HG03432 (cell line): ENCODE measurements around the gene CTNNA3.

ENCODE experiments used
- ATAC-seq: cut with Tn5 transposase; IDR thresholded peaks from one replicate; pipeline ENCODE4 v1.9.1; 2021; ENCODE audit warnings: mild to moderate bottlenecking, moderate library complexity; ENCODE audit not compliant: unreplicated experiment

The CTNNA3 gene

DNA sequence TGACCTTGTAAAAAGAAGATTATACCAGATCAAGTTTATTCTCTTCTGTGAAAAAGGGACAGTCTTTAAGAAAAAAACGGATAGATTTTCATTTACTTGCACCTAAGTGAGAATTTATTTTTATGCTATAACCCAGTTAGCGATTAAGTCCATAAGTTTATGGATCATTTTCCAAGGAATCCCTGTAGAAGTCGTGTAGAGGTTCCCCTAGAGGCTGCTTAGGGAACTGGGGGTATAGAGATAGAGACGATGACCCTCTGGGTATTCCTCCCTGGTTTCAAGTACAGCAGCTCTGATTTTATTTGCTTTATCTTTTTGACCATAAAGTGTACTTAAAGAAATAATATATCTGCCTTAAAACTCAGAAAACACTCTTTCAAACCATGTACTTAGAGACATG, 1418.5 kb downstream of the CTNNA3 start:
- no peak for ATAC-seq

DNA sequence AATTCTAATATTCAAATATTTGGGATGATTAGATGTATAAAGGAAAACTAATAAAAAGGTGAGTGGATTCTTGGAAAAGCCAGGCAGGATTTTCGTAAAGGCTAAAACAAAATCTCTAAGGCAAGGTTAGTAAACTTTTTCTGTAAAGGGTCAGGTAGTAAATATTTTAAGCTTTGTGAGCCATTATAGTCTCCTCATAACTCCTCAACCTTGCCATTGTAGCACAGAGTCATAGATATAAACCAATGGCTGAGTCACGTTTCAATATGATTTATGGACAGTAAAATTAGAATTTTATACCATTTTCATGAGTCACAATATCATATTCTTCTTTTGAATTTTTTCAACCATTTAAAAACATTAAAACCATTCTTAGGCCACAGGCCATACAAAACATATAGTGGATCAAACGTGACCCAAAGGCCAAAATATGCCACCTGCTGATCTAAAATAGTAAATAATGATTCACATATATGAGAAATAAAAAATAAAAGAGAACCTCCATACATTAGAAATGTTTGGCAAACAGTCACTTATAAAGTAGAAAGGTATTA, 1422.0 kb downstream of the CTNNA3 start:
- ATAC-seq: no peak

DNA sequence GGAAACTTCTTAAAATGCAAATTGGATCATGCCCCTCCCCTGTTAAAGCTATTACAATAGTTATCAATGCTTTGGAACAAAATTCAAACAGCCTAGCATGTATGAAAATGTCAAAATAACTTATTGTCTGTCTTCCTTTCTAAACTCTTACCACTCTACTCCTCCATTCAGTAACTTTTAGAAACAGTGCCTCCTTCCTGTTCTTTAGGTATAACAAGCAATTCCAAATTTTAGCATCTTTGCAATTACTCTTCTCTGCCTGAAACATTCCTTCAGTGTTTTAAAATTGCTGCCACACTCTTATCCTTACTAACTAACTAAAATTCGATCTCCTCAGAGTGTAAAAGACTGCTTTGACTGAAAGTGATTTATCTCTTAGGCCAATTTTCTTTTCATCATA, 1430.6 kb downstream of the CTNNA3 start:
- ATAC-seq: no peak

- peak; percentile 58 for ATAC-seq
Observed at GRCh38 chr10:66259836-66260235, 1436.2 kb downstream of the CTNNA3 start.

- ATAC-seq: no peak
Observed at GRCh38 chr10:66258693-66259092, 1437.3 kb downstream of the CTNNA3 start.

DNA sequence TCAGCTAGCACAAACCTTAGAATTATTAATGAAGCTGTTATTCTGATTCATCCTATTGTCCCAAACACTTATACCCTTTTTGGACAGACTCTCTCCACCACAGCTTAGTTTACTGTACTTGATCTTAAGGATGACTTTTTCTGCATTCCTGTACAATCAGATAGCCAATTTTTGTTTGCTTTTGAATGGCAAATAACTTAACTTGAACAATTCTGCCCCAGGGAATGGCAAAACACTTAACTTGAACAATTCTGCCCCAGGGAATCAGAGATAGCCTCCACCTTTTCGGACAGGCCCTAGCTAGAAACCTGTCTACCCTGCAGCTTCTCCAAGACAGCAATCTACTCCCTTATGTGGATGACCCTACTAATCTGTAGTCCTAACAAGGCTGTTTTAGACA, 1438.2 kb downstream of the CTNNA3 start:
- no peak for ATAC-seq

GRCh38 chr10:66252986-66253385, 1443.0 kb downstream of the CTNNA3 start:
- ATAC-seq: no peak

DNA sequence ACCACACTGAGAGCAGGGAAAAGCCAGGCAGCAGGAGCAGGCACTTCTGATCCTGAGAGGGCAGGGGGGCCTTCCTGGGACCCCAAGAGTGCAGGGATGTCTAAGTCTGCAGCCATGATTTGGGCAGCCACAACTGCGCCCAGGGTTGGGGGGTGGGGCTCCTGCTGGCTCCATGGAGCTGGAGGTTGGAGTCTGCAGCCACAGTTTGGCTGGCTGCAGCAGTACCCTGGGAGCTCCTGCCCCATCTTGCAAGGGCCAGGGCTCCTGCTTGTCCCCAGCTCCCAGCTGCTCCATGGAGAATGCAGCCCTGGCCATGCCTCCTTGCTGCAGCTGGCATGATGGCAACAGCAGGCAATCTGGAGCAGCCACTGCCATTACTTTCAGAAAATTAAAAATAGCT, 1449.8 kb downstream of the CTNNA3 start:
- ATAC-seq: no peak

GRCh38 chr10:66244953-66245352, 1451.0 kb downstream of the CTNNA3 start:
- ATAC-seq: no peak

DNA sequence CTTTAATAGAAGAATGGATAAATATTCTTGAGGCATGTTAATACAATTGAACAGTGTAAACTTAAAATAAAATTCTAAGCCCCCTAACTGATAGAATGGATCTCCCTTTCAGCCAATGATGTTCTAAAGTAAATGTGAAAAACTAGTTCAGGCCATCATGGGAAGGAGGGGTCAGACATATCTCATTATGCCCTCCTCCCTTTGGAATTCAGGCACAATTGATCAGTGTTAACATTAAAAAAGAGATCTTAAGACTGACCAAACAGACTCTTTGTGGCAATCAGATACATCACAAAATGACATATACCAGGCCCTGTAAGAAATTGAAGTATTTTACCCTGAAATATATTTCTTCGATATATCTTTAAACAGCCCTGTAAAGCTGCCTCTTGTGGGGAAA, 1453.1 kb downstream of the CTNNA3 start:
- ATAC-seq: no peak

DNA sequence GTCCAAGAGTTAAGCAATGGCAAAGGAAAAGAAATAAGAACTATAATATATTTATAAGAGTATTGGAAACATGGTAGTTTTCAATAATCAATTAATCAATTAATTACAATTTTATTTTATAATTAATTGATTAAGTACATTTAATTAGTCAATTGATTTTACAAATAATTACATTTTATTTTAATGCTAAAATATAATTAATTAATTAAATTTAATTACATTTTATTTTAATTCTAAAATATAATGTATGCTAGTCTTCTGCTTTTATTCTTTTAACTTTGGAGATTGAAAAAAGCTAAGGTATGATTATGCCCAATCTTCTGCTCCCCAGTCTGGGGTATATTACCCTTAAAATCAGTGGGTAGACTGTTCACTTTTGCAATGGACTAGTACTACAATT, 1456.9 kb downstream of the CTNNA3 start:
- ATAC-seq: no peak

DNA sequence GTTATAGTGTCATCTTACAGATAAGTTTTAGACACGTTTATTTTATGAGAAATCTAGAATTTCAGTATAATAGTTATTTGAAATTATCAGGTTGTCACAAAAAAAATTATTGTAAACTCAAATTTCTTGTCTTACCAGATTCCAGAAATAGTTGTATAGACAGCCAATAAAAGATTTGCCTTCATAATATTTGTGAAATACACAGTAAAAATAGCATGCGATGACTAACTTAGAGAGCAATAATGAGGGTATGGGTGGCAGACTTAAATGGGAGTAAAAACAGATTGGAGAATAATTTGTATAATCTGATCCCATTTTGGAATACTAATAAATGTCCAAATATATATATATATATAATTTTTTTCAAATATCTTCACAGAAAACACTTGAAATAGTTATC, 1457.7 kb downstream of the CTNNA3 start:
- ATAC-seq: no peak

DNA sequence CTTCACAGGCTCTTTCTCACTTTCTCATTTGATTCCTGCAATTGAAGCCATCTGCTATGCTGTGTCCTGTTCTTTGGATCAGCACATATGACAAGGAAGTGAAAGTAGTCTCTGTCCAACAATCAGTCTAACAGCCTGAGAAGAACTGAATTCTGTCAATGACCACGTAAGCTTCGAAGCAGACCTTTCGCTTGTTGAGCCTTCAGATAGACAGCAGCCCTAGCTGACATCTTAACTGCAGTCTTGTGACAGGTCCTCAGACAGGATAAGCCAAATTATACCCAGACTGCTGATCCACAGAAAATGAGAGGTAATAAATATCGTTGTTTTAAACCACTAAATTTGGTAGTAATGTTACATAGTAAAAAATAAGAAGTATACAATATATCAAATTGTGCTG, 1461.1 kb downstream of the CTNNA3 start:
- no peak for ATAC-seq

GRCh38 chr10:66228887-66229286, 1467.1 kb downstream of the CTNNA3 start:
- ATAC-seq: no peak

DNA sequence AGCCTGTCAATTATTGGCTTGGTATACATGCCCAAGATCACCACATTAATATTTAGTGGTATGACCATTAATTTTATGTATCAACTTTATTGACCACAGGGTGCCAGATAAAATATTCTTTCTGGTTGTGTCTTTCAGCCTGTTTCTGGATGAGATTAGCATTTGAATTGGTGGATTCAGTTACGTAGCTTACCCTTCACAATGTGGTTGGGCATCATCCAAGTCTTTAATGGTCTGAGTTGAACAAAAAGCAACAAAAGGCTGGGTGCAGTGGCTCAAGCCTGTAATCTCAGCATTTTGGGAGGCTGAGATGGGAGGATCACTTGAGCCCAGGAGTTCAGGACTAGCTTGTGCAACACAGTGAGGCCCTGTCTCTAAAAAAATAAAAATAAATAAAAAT, 1472.3 kb downstream of the CTNNA3 start:
- no peak for ATAC-seq

- ATAC-seq: no peak
Observed at GRCh38 chr10:66222462-66223046, 1473.4 kb downstream of the CTNNA3 start.

DNA sequence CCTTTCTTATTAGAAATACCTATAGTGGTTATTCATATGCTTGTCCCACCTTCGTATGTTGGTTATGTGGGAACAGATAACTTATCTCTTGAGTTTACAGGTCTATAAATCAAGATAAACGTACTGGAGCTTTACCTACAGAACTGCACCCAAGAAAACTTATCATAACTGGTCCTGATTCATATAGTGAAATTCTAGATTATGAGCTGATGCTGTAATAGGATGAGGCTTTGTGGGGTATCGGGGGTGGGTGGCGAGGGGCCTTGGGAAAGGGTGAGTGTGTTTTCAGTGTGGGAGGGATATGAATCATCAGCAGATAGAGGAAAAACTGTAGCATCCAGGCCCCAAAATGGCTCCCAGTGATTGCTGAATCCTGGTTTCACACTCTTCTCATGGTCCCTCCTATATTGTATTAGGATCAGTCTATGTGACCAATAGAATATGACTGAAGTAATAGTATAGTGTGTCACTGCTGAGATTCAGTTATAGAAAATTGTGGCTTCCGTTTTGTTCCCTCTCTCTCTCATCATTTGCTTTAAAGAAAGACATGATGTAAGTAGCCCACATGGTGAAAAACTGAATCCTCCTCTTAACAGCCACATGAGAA, 1476.9 kb downstream of the CTNNA3 start:
- no peak for ATAC-seq

GRCh38 chr10:66218289-66218688, 1477.7 kb downstream of the CTNNA3 start:
- ATAC-seq: no peak

DNA sequence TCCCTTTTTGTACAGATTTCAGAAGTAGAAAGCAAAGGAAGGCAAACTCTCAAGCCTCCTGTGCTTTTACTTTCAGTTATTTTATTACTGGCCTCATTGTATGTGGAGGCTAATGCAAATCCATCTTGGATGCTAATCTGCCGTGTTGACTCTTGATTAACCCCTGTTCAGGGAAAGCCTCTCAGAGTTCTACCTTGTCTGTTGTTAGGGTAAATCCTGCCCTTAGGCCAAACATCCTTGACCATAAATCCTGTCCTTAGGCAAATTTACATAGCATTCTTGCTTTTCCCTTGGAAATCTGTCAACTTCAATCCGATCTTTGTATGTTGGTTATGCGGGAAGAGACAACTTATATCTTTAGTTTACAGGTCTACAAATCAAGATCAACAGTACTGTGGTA, 1480.1 kb downstream of the CTNNA3 start:
- no peak for ATAC-seq

DNA sequence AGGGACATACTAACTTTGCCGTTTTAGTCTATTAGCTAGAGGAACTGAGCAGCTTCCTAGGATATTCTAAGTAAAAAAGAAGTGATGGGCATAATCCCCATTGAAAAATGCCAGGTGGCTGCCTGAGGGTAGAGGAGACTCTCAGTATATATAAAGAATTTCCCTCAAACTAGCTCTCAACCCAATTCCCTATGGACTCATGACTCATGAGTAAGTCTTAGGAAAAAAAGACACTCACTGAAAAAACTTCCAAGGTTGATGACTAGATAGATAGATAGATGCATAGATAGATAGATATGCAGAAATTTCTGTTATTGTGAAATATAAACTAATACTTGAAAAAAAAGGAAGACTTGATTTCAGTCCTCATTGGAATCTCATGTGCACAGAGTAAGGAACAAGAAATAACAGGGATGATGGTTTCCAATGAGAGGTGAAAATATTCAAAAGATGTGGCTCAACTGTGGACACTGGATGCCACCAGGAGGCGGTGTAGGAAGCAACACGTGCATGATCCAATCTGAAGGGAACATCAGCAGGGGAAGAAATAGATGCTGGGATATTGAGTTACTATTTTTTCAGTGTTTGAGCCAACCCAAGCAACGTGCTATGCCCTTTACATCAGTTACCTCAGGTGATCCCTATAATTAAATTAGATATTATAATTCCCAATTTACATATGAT, 1481.1 kb downstream of the CTNNA3 start:
- ATAC-seq: no peak

DNA sequence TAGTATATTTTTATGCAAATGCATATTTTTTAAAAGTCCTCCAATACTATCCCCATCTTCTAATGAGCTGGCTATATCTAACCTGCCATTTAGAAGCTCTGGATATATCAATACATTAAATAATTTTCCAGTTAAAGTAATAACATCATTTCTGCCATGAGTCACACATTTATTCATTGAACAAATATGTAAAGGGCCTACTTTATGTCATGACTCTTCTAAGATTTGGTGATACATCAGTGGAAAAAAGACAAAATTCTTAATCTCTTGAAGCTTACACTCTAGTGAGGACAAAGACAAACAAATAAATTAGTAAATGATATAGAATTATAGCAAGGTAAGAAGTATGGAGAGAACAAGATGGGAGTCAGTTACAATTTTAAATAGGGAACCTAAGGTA, 1487.0 kb downstream of the CTNNA3 start:
- ATAC-seq: no peak

- no peak for ATAC-seq
Observed at GRCh38 chr10:66204838-66205237, 1491.2 kb downstream of the CTNNA3 start.
